B cell (primary cell): ENCODE results near the gene CDC5L.

ENCODE experiments used
- EZH2 ChIP-seq: IDR thresholded peaks from 2 replicates; pipeline ENCODE4 v1.6.1; 2012; ENCODE audit warnings: borderline replicate concordance, low read depth, mild to moderate bottlenecking, moderate library complexity, low read length; ENCODE audit not compliant: insufficient read depth, poor library complexity, severe bottlenecking
- TF ChIP-seq, protein P1 (sequence below): fragments of 200-600 bp; IDR thresholded peaks from one replicate; pipeline ENCODE4 v1.8.0; 2022; ENCODE audit warnings: antibody characterized with exemption, mild to moderate bottlenecking

GRCh38 chr6:44432227-44432626 is 44.7 kb downstream of the CDC5L start:
- TF ChIP-seq, protein P1, sequence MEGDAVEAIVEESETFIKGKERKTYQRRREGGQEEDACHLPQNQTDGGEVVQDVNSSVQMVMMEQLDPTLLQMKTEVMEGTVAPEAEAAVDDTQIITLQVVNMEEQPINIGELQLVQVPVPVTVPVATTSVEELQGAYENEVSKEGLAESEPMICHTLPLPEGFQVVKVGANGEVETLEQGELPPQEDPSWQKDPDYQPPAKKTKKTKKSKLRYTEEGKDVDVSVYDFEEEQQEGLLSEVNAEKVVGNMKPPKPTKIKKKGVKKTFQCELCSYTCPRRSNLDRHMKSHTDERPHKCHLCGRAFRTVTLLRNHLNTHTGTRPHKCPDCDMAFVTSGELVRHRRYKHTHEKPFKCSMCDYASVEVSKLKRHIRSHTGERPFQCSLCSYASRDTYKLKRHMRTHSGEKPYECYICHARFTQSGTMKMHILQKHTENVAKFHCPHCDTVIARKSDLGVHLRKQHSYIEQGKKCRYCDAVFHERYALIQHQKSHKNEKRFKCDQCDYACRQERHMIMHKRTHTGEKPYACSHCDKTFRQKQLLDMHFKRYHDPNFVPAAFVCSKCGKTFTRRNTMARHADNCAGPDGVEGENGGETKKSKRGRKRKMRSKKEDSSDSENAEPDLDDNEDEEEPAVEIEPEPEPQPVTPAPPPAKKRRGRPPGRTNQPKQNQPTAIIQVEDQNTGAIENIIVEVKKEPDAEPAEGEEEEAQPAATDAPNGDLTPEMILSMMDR = no peak
- TF ChIP-seq EZH2 = no peak
